ENCODE results near the gene ETV7. TPM values are rescaled to one million over a fixed set of nuclear protein-coding genes. Genes with fewer than 3 reads are reported as not detected.
A peak's percentile ranks its signal among the peaks of the same experiment; 100 is the strongest.

The ETV7 gene
- total RNA-seq, 4 donors from 2014 or later, result 3.3 to 12.1 (median 9.9) TPM

DNA sequence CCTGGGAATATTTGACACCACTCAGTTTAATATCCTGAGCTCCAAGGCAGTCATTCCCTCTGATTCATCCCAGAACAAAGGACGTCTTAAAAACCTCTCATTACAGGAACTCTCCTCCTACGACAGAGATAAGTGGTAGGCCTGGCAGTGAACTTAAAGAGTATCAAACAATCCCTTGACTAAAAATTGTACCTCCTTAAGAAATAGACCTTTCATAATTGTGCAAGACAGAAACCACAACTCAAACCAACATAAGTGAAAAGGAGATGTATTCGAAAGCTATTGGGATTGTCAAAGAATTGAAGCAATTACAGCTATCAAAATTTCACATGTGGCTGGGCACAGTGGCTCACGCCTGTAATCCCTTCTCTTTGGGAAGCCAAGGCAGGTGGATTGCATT lies 31.6 kb downstream of the ETV7 start:
- H3K36me3 ChIP-seq, result no peaks in the 10 kb centered on the region
- TF ChIP-seq, protein P1, sequence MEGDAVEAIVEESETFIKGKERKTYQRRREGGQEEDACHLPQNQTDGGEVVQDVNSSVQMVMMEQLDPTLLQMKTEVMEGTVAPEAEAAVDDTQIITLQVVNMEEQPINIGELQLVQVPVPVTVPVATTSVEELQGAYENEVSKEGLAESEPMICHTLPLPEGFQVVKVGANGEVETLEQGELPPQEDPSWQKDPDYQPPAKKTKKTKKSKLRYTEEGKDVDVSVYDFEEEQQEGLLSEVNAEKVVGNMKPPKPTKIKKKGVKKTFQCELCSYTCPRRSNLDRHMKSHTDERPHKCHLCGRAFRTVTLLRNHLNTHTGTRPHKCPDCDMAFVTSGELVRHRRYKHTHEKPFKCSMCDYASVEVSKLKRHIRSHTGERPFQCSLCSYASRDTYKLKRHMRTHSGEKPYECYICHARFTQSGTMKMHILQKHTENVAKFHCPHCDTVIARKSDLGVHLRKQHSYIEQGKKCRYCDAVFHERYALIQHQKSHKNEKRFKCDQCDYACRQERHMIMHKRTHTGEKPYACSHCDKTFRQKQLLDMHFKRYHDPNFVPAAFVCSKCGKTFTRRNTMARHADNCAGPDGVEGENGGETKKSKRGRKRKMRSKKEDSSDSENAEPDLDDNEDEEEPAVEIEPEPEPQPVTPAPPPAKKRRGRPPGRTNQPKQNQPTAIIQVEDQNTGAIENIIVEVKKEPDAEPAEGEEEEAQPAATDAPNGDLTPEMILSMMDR (IDR thresholded peaks at IDR 0.05), result no peak
- no peak for TF ChIP-seq POLR2A (IDR thresholded peaks at IDR 0.05)
- no peak overlapping the region for H3K27ac ChIP-seq
- no peak for DNase-seq
- H3K4me1 ChIP-seq, result peaks cover 0 to 27% (median 0%) of the 10 kb centered on the region in 4 donors
- H3K9me3 ChIP-seq, result no peaks in the 10 kb centered on the region
- H3K4me3 ChIP-seq, result no peak overlapping the region
- H3K27me3 ChIP-seq, result no peaks in the 10 kb centered on the region

DNA sequence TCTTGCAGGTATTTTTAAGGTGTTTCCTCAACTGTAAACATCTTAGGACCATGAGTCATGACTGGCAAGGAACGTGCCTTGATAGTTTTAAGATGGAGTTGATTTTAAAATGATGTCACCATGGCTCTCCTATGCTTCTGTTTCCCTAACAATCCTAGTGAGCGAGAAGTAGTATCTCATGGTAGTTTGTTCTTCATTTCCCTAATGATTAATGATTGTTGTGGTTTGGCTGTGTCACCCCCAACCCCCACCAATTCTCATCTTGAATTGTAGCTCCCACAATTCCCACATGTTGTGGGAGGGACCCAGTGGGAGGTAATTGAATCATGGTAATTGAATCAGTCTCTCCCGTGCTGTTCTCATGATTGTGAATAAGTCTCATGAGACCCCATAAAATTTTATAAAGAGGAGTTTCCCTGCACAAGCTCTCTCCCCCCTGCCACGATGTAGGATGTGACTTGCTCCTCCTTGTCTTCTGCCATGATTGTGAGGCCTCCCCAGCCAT lies 34.0 kb downstream of the ETV7 start:
- no peak for DNase-seq
- no peak overlapping the region for H3K4me3 ChIP-seq
- no peaks in the 10 kb centered on the region for H3K36me3 ChIP-seq
- TF ChIP-seq POLR2A (IDR thresholded peaks at IDR 0.05), result no peak
- TF ChIP-seq, protein P1 (IDR thresholded peaks at IDR 0.05), result no peak
- no peaks in the 10 kb centered on the region for H3K27me3 ChIP-seq
- peaks cover 0 to 18% (median 0%) of the 10 kb centered on the region in 4 donors for H3K4me1 ChIP-seq
- H3K27ac ChIP-seq, result no peak overlapping the region
- no peaks in the 10 kb centered on the region for H3K9me3 ChIP-seq

DNA sequence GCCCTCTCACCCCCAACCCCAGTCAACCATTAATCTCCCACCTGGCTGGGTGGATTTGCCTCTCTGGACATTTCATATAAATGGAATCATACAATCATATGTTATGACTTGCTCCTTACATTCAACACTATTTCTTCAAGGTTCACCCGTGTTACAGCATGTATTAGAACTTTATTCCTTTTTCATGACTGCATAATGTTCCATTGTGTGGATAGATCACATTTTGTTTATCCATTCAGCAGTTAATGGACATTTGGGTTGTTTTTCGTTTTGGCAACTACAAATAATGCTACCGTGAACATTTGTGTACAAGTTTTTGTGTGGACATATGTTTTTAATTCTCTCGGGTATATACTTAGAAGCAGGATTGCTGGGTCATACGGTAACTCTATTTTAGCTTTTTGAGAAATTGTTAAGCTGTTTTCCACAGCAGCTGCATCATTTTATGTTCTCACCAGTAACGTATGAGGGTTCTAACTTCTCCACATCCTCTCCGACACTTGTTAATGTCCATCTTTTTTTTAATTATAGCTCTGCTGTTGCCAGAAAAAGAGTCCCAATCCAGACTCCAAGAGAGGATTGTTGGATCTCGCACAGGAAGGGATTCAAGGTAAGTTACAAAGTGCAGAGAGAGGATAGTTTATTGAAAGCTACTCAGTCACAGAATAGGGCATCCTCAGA lies 34.9 kb downstream of the ETV7 start:
- DNase-seq, result no peak
- Histone ChIP-seq H3K27ac (no peak overlapping the region), H3K9me3 (no peaks in the 10 kb centered on the region), H3K36me3 (no peaks in the 10 kb centered on the region), H3K4me3 (no peak overlapping the region), H3K4me1 (peaks cover 0 to 17% (median under 1%) of the 10 kb centered on the region in 4 donors), H3K27me3 (no peaks in the 10 kb centered on the region)
- TF ChIP-seq, protein P1 (IDR thresholded peaks at IDR 0.05), result no peak
- no peak for TF ChIP-seq POLR2A (IDR thresholded peaks at IDR 0.05)

DNA sequence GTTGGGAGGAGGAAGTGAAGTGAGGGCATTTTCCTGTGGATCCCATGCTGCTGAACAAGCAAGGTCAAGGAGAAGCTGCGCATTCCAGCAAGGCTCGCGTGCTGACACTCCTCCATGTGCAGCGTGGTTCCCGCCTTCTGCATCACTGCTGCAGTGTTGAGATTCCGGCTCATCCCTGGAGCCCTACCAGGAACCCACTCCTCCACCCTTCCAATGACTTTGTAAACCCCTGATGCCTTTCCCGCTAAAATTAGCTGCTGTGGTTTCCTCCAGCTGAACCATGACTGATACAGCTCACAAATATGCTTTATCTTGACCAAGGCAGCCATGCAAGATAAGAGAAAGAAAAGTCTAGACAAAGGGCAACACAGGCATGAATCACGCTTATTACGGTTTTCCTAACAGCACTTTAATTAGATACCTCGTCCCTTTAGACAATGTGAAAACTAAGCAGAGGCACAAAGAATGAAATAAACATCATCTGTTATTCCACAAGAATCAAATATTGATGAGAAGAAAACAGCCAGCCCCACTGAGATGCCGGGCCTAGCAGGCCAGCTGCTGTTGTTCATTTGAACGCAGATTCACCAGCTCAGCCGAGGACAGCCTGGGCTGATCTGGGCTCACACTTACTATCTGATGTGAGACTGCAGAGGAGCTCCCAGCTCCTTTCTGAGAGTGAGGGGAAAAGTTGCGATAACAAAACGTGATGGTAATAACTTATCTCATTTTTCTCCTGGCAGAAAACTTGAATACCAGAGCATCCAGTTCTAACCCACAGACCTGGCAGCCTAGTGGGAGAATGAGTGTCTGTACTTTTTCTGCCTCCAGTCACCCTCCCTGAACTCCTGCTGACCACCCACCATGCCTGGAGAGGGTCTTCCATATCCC lies 36.5 kb downstream of the ETV7 start:
- no peaks in the 10 kb centered on the region for H3K36me3 ChIP-seq
- no peaks in the 10 kb centered on the region for H3K27me3 ChIP-seq
- peak overlapping the region in 2 of 4 donors; percentile 39 to 72 for H3K27ac ChIP-seq
- DNase-seq, result no peak
- H3K4me3 ChIP-seq, result no peak overlapping the region
- peaks cover 0 to 19% (median 2%) of the 10 kb centered on the region in 4 donors for H3K4me1 ChIP-seq
- TF ChIP-seq, protein P1 (IDR thresholded peaks at IDR 0.05), result no peak
- no peak for TF ChIP-seq POLR2A (IDR thresholded peaks at IDR 0.05)
- no peaks in the 10 kb centered on the region for H3K9me3 ChIP-seq

DNA sequence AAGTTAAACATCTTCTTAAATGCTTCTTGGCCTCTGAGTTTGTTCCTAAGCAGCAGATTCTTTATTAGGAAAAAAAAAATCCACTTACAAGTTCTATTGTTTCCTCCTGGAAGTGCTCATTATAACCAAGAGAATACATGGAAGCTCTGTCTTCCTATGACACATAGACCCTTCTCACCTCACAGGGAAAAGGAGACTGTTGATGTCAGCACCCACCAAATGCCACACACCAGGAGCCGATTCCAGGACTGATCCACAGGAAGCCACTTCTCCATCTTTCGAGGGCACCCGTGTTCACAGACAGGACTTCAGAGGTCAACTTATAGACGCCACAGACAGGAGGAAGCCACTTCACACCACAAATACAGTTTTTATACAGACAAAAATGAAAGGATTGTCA lies 37.4 kb downstream of the ETV7 start:
- DNase-seq, result no peak
- TF ChIP-seq, protein P1 (IDR thresholded peaks at IDR 0.05), result no peak
- no peak for TF ChIP-seq POLR2A (IDR thresholded peaks at IDR 0.05)
- H3K36me3 ChIP-seq, result no peaks in the 10 kb centered on the region
- H3K27ac ChIP-seq, result peak overlapping the region in 2 of 4 donors; percentile 39 to 72
- no peaks in the 10 kb centered on the region for H3K9me3 ChIP-seq
- no peak overlapping the region for H3K4me3 ChIP-seq
- H3K27me3 ChIP-seq, result no peaks in the 10 kb centered on the region
- H3K4me1 ChIP-seq, result peaks cover 0 to 19% (median 2%) of the 10 kb centered on the region in 4 donors
